ENCODE data around the gene PKN1.
A peak's percentile ranks its signal among the peaks of the same experiment; 100 is the strongest.

PKN1 gene

GRCh38 chr19:14474827-14475226 lies 41.7 kb downstream of the PKN1 start:
- H3K4me3 ChIP-seq (ENCODE audit: low read length): no peak overlapping the region
- TF ChIP-seq CTCF (IDR thresholded peaks at IDR 0.05; ENCODE audit: insufficient read depth, low read depth, low read length, missing control alignments): no peak
- DNase-seq (ENCODE audit: low read depth): no peak

GRCh38 chr19:14475251-14476073 lies 42.4 kb downstream of the PKN1 start, which contains the start of gene PTGER1:
TSS of gene PTGER1 (minus strand) at chr19:14475354. CDS start at chr19:14474320, 1,034 bp downstream.
- no peak within 1 kb of the TSS for H3K4me3 ChIP-seq (ENCODE audit: low read length)
- DNase-seq (ENCODE audit: low read depth): peak; percentile 37
- TF ChIP-seq CTCF (IDR thresholded peaks at IDR 0.05; ENCODE audit: insufficient read depth, low read depth, low read length, missing control alignments): peak; percentile 29

- no peak for TF ChIP-seq CTCF (IDR thresholded peaks at IDR 0.05; ENCODE audit: insufficient read depth, low read depth, low read length, missing control alignments)
- no peak overlapping the region for H3K4me3 ChIP-seq (ENCODE audit: low read length)
- no peak for DNase-seq (ENCODE audit: low read depth)
Measured at GRCh38 chr19:14476327-14476672, 43.2 kb downstream of the PKN1 start.

GRCh38 chr19:14476673-14477401 lies 43.7 kb downstream of the PKN1 start:
- no peak for TF ChIP-seq CTCF (IDR thresholded peaks at IDR 0.05; ENCODE audit: insufficient read depth, low read depth, low read length, missing control alignments)
- peak; percentile 88 for DNase-seq (ENCODE audit: low read depth)
- H3K4me3 ChIP-seq (ENCODE audit: low read length): no peak overlapping the region

GRCh38 chr19:14477418-14478112 lies 44.5 kb downstream of the PKN1 start:
- no peak overlapping the region for H3K4me3 ChIP-seq (ENCODE audit: low read length)
- no peak for DNase-seq (ENCODE audit: low read depth)
- TF ChIP-seq CTCF (IDR thresholded peaks at IDR 0.05; ENCODE audit: insufficient read depth, low read depth, low read length, missing control alignments): no peak

- DNase-seq (ENCODE audit: low read depth): no peak
- no peak for TF ChIP-seq CTCF (IDR thresholded peaks at IDR 0.05; ENCODE audit: insufficient read depth, low read depth, low read length, missing control alignments)
- no peak overlapping the region for H3K4me3 ChIP-seq (ENCODE audit: low read length)
Measured at GRCh38 chr19:14478113-14478545, 45.0 kb downstream of the PKN1 start.

Measured in epithelial cell of esophagus (primary cell).